NCI-H446 treated with DMSO at 0.1 percent for 48 hours (cell line): ENCODE measurements around the gene DNAH6.

Experiments used
- DNase-seq: peaks from one replicate; lab custom pipeline; 2025; lab: John Stamatoyannopoulos, UW

Gene DNAH6

GRCh38 chr2:84690225-84690624 lies 173.9 kb downstream of the DNAH6 start:
- no peak for DNase-seq

GRCh38 chr2:84694088-84694622 lies 177.9 kb downstream of the DNAH6 start:
- DNase-seq, result no peak

GRCh38 chr2:84697895-84698294 lies 181.6 kb downstream of the DNAH6 start:
- DNase-seq, result no peak

GRCh38 chr2:84700006-84700405 lies 183.7 kb downstream of the DNAH6 start:
- DNase-seq, result no peak

GRCh38 chr2:84701880-84702279 lies 185.6 kb downstream of the DNAH6 start:
- no peak for DNase-seq

- DNase-seq, result no peak
These were observed 186.6 kb downstream of the DNAH6 start for GRCh38 chr2:84702941-84703340.

GRCh38 chr2:84703831-84704230 lies 187.5 kb downstream of the DNAH6 start:
- no peak for DNase-seq

- no peak for DNase-seq
These were observed 188.4 kb downstream of the DNAH6 start for GRCh38 chr2:84704505-84705244.

- no peak for DNase-seq
These were observed 189.6 kb downstream of the DNAH6 start for GRCh38 chr2:84705858-84706257.

- no peak for DNase-seq
These were observed 192.1 kb downstream of the DNAH6 start for GRCh38 chr2:84708442-84708841.

- DNase-seq, result no peak
These were observed 195.4 kb downstream of the DNAH6 start for GRCh38 chr2:84711651-84712050.

- DNase-seq, result no peak
These were observed 197.1 kb downstream of the DNAH6 start for GRCh38 chr2:84713441-84713840.

GRCh38 chr2:84716564-84716963 lies 200.3 kb downstream of the DNAH6 start:
- DNase-seq, result no peak

GRCh38 chr2:84717302-84717701 lies 201.0 kb downstream of the DNAH6 start:
- no peak for DNase-seq

GRCh38 chr2:84719434-84719833 lies 203.1 kb downstream of the DNAH6 start:
- DNase-seq, result no peak

GRCh38 chr2:84723831-84724230 lies 207.5 kb downstream of the DNAH6 start:
- DNase-seq, result no peak

- no peak for DNase-seq
These were observed 209.4 kb downstream of the DNAH6 start for GRCh38 chr2:84725717-84726116.

- DNase-seq, result no peak
These were observed 211.0 kb downstream of the DNAH6 start for GRCh38 chr2:84727315-84727714.

- DNase-seq, result no peak
These were observed 212.9 kb downstream of the DNAH6 start for GRCh38 chr2:84729224-84729623.

GRCh38 chr2:84731185-84731584 lies 214.9 kb downstream of the DNAH6 start:
- no peak for DNase-seq

- DNase-seq, result no peak
These were observed 216.8 kb downstream of the DNAH6 start for GRCh38 chr2:84732897-84733778.

GRCh38 chr2:84735389-84735788 lies 219.1 kb downstream of the DNAH6 start:
- DNase-seq, result no peak
